Measurements from ENCODE around the gene ZNG1A.
"Not testable (repeated sequence)": the region's sequence is repeated elsewhere in the genome, so short reads cannot be mapped to it uniquely, and the experiment has no call there.

- not testable (repeated sequence) for TF ChIP-seq CTCF (tag by site-specific recombination; IDR thresholded peaks at IDR 0.05); SP7 (tag by site-specific recombination; IDR thresholded peaks at IDR 0.05); ZNF184 (tag by site-specific recombination; IDR thresholded peaks at IDR 0.05); KLF1 (tag by site-specific recombination; IDR thresholded peaks at IDR 0.05); ZNF311 (tag by site-specific recombination; IDR thresholded peaks at IDR 0.05; ENCODE audit: borderline replicate concordance); ZNF324 (tag by site-specific recombination; IDR thresholded peaks at IDR 0.05); ZFP41 (tag by site-specific recombination; IDR thresholded peaks at IDR 0.05; ENCODE audit: borderline replicate concordance); ZNF239 (tag by site-specific recombination; IDR thresholded peaks at IDR 0.05); REST (tag by site-specific recombination; IDR thresholded peaks at IDR 0.05); ZNF513 (tag by site-specific recombination; IDR thresholded peaks at IDR 0.05); GLI2 (tag by site-specific recombination; IDR thresholded peaks at IDR 0.05; ENCODE audit: borderline replicate concordance, low read depth); ZBTB7A (tag by site-specific recombination; IDR thresholded peaks at IDR 0.05; ENCODE audit: low read depth)
Measured at GRCh38 chr9:139880-140279, 39.0 kb downstream of the ZNG1A start.
